Endometrial microvascular endothelial cells (primary cell): ENCODE data around the gene ATP2A1. TPM values are rescaled to one million over a fixed set of nuclear protein-coding genes. Genes with fewer than 3 reads are reported as not detected.
"Not testable (repeated sequence)": the region's sequence is repeated elsewhere in the genome, so short reads cannot be mapped to it uniquely, and the experiment has no call there.

Experiments used
- in situ Hi-C: cut with HindIII; loops from 2 replicates; pipeline ENCODE4 v1.10.0; 2017; ENCODE audit warnings: low sequenced_read_pairs, low pct_unique_long_range_greater_than_20kb; ENCODE audit errors: inconsistent ontology term
- total RNA-seq: library from RNA; depleted of rRNA; stranded (reverse); fragments of >200 nt; gene quantifications from one replicate; pipeline ENCODE4 v1.2.3, GENCODE V29; 2015; ENCODE audit errors: inconsistent ontology term

ATP2A1 gene
- total RNA-seq, 1 donor from 2014 or later = 0.28 TPM

DNA sequence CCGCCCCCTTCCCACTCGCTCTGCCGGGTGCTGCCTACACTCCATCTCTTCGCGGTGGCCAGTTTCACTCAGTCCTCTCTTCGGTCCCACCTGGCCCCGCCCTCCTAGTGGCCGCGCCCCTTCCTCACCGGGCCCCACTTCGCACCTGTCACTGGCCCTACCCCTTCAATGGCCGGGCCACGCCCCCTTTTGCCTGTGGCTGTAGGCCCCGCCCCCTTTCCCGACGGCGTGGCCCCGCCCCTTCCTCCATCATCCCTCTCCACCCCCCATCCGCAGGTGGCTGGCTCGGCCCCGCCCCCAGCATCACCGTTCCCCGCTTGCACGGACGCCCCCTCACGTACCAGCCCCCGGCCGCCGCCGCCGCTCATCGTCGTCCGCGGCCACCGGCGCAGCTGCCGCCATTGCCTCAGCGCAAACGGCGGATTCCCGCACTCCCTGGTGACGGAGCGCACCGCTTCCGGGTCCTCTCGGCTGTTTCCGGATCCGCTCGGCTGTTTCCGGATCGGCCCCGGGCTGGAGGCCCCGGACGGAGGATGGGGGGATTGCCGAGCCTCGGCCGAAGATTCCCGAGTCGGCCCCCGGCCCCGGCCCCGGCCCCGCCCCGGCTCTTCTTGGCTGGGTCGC, 46.6 kb downstream of the ATP2A1 start, which contains the start of gene RABEP2:
TSS of gene RABEP2 (minus strand) at position 477 of the 624 bp plus-strand sequence. CDS start at position 402, 75 bp downstream.
- in situ Hi-C loops = no loop called here

DNA sequence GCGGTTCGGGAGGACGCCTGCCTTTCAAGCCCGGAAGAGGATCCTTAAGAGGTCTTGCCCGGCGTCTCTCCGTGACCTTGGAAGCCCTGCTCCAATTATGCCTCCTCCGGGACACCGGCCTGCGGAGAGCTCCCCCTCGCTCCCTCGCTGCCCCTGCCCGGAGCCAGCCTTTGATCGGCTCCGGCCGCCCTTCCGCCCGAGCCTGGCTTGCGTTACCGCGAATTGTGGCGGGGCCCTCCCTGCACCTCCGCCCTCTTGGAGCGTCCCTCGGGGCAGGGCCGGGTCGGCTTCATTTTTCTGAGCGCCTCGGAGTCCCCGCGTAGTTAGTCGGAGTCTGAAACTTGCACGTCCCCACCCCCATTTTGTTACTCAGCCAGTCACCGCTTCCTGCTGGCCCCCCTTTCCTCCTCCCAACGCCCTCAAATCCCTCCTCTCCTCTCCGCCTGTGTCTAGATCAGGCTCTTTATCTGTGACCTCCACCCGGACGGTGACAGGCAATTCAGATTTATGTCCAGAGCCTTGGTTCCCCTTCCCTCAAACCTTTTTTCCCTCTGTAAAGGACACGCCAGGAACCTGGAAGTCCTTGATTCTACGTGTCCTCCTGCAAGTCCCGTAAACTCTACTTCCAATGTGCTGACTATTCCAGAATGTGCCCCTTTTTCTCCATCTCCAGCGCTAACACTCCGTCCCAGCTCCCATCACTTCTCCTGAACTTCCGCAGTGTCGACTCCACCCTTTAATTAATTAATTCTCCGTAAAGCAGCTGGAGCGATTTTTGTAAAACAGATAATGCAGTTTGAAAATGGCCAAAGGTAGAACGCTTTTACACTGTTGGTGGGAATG, 47.3 kb downstream of the ATP2A1 start:
- in situ Hi-C loops = no loop called here

DNA sequence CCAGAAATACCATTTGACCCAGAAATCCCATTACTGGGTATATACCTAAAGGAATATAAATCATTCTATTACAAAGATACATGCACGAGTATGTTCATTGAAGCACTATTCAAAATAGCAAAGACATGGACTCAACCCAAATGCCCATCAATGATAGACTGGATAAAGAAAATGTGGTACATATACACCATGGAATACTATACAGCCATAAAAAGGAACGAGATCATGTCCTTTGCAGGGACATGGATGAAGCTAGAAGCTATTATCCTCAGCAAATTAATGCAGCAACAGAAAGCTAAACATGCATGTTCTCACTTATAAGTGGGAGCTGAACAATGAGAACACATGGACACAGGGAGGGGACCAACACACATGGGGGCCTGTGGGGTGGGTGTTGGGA, 48.0 kb downstream of the ATP2A1 start:
- in situ Hi-C loops = not testable (repeated sequence)

DNA sequence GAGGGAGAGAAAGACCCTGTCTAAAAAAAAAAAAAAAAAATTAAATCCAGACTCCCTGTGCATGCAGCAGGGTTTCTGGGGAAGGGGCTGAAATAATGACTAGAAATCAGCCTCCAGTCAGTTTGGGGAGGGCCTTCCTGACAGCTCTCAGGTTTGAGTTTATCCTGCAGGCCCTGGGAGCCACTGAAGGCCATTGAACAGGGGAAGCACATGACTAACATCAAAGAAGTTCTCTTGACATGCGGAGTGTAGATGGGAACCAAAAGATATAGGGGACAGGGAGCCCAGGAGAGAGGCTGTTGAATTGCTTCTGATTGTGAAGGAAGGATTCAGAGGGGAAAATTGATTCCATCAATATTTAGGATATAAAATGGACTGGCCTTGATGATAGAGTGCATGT, 49.5 kb downstream of the ATP2A1 start:
- in situ Hi-C loops = no loop called here

DNA sequence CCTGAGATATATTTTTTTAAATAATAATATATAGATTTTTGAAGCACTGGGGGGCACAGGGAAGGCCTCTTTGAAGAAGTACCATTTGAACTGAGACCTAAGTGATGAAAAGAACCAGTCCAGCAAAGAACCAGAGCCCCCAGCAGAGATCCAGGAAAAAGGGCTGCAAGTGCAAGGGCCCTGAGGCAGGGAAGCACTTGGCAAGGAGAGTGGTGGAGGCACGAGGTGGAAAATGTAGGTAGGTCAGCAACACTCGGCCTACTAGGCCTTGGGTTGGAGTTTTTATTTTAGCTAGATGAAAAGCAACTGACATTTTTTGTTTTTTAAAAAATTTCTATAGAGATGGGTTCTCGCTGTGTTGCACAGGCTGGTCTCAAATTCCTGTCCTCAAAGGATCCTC, 51.9 kb downstream of the ATP2A1 start:
- in situ Hi-C loops = no loop called here

DNA sequence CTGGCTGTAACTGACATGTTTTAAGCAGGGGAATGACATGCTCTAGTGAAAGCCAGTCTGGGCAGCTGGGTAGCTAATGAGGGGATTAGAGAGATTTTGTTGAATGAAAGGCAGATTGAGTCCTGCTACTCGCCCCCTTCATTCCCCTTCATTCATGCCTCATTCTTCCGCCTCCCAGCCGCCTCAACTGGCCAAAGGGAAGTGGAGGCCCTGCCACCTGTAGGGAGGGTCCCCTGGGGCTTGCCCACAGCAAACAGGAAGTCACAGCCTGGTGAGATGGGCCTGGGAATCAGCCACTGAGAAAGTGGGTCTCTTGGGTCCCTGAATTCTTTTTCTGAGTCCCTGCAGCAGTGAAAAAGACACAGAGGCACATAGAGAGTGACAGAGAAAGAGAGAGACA, 52.4 kb downstream of the ATP2A1 start:
- in situ Hi-C loops = no loop called here

DNA sequence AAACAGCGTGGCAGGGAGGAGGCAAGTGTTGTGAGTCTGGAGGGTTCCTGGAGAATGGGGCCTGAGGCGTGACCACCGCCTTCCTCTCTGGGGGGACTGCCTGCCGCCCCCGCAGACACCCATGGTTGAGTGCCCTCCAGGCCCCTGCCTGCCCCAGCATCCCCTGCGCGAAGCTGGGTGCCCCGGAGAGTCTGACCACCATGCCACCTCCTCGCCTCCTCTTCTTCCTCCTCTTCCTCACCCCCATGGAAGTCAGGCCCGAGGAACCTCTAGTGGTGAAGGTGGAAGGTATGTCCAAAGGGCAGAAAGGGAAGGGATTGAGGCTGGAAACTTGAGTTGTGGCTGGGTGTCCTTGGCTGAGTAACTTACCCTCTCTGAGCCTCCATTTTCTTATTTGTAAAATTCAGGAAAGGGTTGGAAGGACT, 53.5 kb downstream of the ATP2A1 start, which contains the start of gene CD19:
TSS of gene CD19 (plus strand) at position 171 of the 425 bp plus-strand sequence. CDS start at position 201, 30 bp downstream.
- in situ Hi-C loops = no loop called here

DNA sequence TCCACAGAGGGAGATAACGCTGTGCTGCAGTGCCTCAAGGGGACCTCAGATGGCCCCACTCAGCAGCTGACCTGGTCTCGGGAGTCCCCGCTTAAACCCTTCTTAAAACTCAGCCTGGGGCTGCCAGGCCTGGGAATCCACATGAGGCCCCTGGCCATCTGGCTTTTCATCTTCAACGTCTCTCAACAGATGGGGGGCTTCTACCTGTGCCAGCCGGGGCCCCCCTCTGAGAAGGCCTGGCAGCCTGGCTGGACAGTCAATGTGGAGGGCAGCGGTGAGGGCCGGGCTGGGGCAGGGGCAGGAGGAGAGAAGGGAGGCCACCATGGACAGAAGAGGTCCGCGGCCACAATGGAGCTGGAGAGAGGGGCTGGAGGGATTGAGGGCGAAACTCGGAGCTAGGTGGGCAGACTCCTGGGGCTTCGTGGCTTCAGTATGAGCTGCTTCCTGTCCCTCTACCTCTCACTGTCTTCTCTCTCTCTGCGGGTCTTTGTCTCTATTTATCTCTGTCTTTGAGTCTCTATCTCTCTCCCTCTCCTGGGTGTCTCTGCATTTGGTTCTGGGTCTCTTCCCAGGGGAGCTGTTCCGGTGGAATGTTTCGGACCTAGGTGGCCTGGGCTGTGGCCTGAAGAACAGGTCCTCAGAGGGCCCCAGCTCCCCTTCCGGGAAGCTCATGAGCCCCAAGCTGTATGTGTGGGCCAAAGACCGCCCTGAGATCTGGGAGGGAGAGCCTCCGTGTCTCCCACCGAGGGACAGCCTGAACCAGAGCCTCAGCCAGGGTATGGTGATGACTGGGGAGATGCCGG, 54.3 kb downstream of the ATP2A1 start:
- in situ Hi-C loops = no loop called here

DNA sequence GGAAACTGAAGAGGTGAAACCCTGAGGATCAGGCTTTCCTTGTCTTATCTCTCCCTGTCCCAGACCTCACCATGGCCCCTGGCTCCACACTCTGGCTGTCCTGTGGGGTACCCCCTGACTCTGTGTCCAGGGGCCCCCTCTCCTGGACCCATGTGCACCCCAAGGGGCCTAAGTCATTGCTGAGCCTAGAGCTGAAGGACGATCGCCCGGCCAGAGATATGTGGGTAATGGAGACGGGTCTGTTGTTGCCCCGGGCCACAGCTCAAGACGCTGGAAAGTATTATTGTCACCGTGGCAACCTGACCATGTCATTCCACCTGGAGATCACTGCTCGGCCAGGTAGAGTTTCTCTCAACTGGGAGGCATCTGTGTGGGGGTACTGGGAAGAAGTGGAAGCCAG, 54.9 kb downstream of the ATP2A1 start:
- in situ Hi-C loops = no loop called here

DNA sequence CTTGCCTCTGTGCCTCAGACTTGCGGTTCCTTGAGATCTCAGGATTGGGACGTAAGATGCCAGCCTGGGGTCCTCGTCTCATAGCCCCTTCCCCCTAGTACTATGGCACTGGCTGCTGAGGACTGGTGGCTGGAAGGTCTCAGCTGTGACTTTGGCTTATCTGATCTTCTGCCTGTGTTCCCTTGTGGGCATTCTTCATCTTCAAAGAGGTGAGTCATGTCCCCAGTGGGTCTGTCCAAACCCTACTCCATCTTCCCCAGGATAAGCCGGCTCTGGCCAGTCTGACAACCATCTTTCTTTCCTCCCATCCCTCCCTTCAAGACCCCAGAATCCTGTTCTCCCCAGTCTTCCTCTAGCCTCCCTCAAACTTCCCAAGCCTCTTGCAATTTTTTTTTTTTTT, 57.1 kb downstream of the ATP2A1 start:
- in situ Hi-C loops = no loop called here

DNA sequence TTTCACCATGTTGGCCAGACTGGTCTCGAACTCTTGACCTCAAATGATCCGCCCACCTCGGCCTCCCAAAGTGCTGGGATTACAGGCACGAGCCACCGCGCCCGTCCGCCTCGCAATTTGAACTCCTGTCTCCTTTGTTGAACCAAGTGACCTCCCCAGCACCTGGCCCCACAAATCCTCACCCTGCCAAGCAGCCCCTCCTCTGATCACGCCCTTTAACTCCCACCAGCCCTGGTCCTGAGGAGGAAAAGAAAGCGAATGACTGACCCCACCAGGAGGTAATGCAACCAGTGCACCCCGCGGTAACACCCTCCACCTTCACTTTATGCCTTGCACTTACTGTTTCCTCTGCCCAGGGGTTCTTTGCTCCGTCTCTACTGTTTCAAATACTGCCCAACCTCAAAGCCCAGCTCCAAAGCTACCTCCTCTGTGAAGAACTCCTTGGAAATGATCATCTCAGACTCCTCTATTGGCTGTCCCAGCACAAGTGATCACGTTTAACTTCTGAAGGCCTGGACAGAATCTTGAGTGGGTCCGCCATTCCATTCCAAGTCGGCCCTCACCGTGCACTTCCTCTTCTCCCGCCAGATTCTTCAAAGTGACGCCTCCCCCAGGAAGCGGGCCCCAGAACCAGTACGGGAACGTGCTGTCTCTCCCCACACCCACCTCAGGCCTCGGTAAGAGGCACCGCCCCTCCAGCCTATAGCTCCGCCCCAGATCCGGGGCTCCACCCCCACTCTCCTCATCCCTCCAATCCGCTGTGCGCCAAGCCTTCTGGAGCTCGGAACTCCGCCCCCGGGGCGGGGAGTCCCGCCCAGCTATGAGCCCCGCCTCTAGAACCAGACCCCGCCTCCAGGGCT, 57.9 kb downstream of the ATP2A1 start:
- in situ Hi-C loops = no loop called here

DNA sequence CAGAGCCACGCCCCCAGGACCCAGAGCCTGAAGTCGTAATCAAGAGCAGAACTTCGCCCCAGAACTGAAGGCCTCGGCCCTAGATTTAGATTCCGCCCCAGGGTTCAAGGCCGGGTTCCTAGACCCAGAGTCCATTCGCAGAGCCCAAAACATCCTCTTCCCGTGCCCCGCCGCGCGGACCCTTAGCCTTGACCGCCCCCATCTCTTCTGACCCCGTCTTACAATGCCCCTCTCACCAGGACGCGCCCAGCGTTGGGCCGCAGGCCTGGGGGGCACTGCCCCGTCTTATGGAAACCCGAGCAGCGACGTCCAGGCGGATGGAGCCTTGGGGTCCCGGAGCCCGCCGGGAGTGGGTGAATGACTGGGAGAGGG, 58.5 kb downstream of the ATP2A1 start:
- in situ Hi-C loops = no loop called here

DNA sequence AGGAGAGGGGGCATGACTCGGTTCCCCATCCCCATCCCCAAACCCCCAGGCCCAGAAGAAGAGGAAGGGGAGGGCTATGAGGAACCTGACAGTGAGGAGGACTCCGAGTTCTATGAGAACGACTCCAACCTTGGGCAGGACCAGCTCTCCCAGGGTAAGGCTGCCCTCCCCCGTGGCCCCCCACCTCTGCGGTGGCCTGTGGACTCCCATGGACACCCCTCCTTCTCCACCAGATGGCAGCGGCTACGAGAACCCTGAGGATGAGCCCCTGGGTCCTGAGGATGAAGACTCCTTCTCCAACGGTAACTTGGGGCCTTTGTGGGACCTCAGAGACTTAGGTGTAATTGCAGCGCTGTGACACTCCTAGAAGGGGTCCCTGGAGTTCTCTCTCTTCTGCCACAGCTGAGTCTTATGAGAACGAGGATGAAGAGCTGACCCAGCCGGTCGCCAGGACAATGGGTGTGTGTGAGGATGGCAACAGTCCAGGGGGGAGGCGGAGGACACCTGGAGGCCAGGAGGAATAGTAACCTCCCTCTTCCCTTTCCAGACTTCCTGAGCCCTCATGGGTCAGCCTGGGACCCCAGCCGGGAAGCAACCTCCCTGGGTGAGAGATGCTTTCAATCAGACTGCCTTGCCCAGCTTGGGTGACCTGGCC, 59.1 kb downstream of the ATP2A1 start:
- in situ Hi-C loops = no loop called here

DNA sequence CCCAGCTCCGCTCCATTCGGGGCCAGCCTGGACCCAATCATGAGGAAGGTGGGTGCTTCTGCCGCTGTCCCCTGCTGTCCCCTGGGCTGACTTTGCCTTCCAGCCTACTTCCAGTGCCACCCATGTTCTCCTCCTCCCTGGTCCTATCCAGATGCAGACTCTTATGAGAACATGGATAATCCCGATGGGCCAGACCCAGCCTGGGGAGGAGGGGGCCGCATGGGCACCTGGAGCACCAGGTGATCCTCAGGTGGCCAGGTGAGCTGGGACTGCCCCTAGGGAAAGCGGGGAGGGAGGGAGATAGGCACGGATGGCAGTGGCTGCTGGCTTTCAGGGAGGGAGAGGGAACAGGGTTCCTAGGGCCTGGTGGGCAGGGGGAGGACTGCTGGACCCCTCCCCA, 60.4 kb downstream of the ATP2A1 start:
- in situ Hi-C loops = no loop called here

DNA sequence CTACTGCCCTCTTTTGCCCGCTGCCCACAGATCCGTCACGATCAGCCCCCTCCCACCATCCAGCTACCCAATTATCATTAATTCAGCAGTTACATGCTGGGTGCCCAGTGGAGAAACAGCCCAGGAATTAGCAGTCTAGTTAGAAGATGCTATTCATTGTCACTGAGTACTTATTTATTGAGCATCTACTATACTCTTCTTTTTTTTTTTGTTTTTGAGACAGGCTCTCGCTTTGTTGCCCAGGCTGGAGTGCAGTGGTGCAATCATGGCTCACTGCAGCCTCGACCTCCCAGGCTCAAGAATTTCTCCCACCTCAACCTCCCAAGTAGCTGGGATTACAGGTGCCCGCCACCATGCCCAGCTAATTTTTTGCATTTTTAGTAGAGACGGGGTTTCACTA, 61.5 kb downstream of the ATP2A1 start:
- in situ Hi-C loops = not testable (repeated sequence)

DNA sequence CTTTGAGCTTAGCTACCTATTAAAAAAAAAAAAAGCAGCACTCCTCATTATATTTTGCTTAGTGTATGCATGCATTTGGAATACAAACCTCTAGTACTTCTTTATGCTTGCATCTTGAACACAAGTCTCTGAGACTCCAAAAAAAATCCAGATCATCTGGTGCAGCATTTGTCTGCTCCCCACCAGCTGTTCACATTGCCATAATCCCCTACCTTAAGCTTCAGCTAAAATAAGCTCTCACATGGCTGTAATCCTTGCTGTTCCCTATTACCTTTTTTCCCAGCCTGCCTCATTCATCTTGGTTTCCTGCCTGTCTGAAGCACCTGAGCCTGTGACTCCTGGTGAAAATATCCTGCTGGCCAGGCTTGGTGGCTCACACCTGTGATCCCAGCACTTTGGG, 65.0 kb downstream of the ATP2A1 start:
- in situ Hi-C loops = no loop called here

DNA sequence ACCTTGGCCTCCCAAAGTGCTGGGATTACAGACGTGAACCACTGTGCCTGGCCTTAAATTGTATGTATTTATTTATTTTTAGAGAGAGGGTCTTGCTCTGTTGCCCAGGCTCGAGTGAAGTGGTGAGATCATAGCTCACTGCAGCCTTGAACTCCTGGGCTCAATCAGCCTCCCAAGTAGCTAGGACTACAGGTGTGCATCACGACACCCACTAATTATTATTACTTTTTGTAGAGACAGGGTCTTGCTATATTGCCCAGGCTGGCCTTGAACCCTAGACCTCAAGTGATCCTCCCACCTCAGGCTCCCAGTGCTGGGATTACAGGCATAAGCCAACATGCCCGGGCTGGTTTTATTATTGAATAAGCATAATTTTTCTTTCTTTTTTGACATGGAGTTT, 68.4 kb downstream of the ATP2A1 start:
- in situ Hi-C loops = no loop called here
